SKM-1 (cell line): ENCODE results near the gene GREM1.

Experiments
- DNase-seq: peaks from one replicate; lab custom pipeline; 2025; ENCODE audit not compliant: unreplicated experiment; lab: John Stamatoyannopoulos, UW

The GREM1 gene

GRCh38 chr15:32778391-32779176, 60.8 kb downstream of the GREM1 start:
- DNase-seq = no peak

GRCh38 chr15:32781781-32782180, 64.0 kb downstream of the GREM1 start:
- DNase-seq = no peak

- no peak for DNase-seq
Observed at GRCh38 chr15:32784581-32784980, 66.8 kb downstream of the GREM1 start.

GRCh38 chr15:32786906-32787305, 69.1 kb downstream of the GREM1 start:
- DNase-seq = no peak

- no peak for DNase-seq
Observed at GRCh38 chr15:32787949-32788348, 70.1 kb downstream of the GREM1 start.

GRCh38 chr15:32790352-32790999, 72.7 kb downstream of the GREM1 start:
- DNase-seq = no peak

- no peak for DNase-seq
Observed at GRCh38 chr15:32792436-32792835, 74.6 kb downstream of the GREM1 start.
